K562 (cell line): ENCODE measurements around the gene HMX1. TPM values are rescaled to one million over a fixed set of nuclear protein-coding genes. Genes with fewer than 3 reads are reported as not detected.

Experiments used
- ATAC-seq: fragments of 200-7000 bp; cut with Tn5 transposase; 3 replicates; pipeline ENCODE4 v1.9.1; 2020; ENCODE audit warnings: moderate library complexity
- BruUV-seq: library from RNA; stranded (reverse); fragments of 400-500 nt; replicated peaks from 2 replicates; lab custom pipeline; 2021; lab: Mats Ljungman, UMichigan
- CTCF ChIA-PET: fragments of 300-600 bp; formaldehyde crosslinking; extraction: SDS; loops from one replicate; lab custom pipeline; 2021; ENCODE audit warnings: low intra/inter-chr PET ratio; lab: Yijun Ruan, JAX
- POLR2A ChIA-PET: fragments of 300-600, 350-650 bp; sonication (Branson Sonifier 250); formaldehyde crosslinking; extraction: SDS; loops from one replicate; lab custom pipeline; 2021; ENCODE audit warnings: antibody characterized with exemption, inconsistent platforms; lab: Yijun Ruan, JAX
- DNase-seq, 4 experiments: peaks; one replicate each; pipeline versions ENCODE4 v3.0.0 to v3.0.0-alpha.2; 2011 to 2018; ENCODE audit warnings: low spot score in 3 of 4, mixed read lengths in 3 of 4; ENCODE audit errors: extremely low read depth in 1 of 4
- FAIRE-seq: peaks from 2 replicates; lab custom pipeline; 2011; peaks lifted over from hg19 to GRCh38; lab: Jason Lieb, UNC
- H2AFZ ChIP-seq: 2 replicates; pipeline ENCODE4 v1.6.0; 2011; ENCODE audit warnings: low read depth, low read length, control low read depth, inconsistent platforms
- H3K27ac ChIP-seq: fragments of 200-600 bp; 3 replicates; pipeline ENCODE4 v1.8.0; 2011; ENCODE audit warnings: low read depth, mild to moderate bottlenecking, control low read depth, inconsistent platforms, low read length, moderate library complexity, mixed read lengths; ENCODE audit errors: extremely low read depth
- H3K27me3 ChIP-seq, 2 experiments: fragments of 300-600 bp in 1 of 2; 2 replicates in 1 of 2; 3 replicates in 1 of 2; pipeline versions ENCODE4 v1.6.0 to v1.8.0; 2011; ENCODE audit warnings: inconsistent platforms in 2 of 2, low read length in 2 of 2, mild to moderate bottlenecking in 1 of 2, mixed read lengths in 1 of 2, moderate library complexity in 1 of 2; ENCODE audit not compliant: control insufficient read depth in 2 of 2, insufficient read depth in 2 of 2
- H3K36me3 ChIP-seq: fragments of 300-600 bp; 3 replicates; pipeline ENCODE4 v1.8.0; 2011; ENCODE audit warnings: mild to moderate bottlenecking, low read length, inconsistent platforms; ENCODE audit not compliant: control insufficient read depth, insufficient read depth
- H3K4me1 ChIP-seq, 2 experiments: fragments of 200-600 bp in 1 of 2; replicated peaks in 1 of 2; 2 replicates in 1 of 2; 3 replicates in 1 of 2; pipeline versions ENCODE4 v1.5.1 to v1.8.0; 2011; ENCODE audit warnings: inconsistent platforms in 2 of 2, low read length in 2 of 2, mild to moderate bottlenecking in 1 of 2, mixed read lengths in 1 of 2, moderate library complexity in 1 of 2; ENCODE audit not compliant: control insufficient read depth in 2 of 2, insufficient read depth in 2 of 2
- H3K4me2 ChIP-seq: 2 replicates; pipeline ENCODE4 v1.6.1; 2011; ENCODE audit warnings: low read length, control low read depth, inconsistent platforms, mixed read lengths; ENCODE audit not compliant: insufficient read depth
- H3K4me3 ChIP-seq: fragments of 200-600 bp; sonication (generic), shearing (Covaris generic); 2 replicates; pipeline ENCODE4 v1.5.1; 2016; ENCODE audit warnings: control low read depth, inconsistent platforms
- H3K79me2 ChIP-seq: fragments of 200-600 bp; 3 replicates; pipeline ENCODE4 v1.8.0; 2011; ENCODE audit warnings: low read length, inconsistent platforms; ENCODE audit not compliant: control insufficient read depth, insufficient read depth
- H3K9ac ChIP-seq, 2 experiments: 2 replicates each; pipeline versions ENCODE4 v1.6.0 to v1.6.1; 2011; ENCODE audit warnings: low read depth in 2 of 2, low read length in 2 of 2, control low read depth in 1 of 2, inconsistent platforms in 1 of 2, mild to moderate bottlenecking in 1 of 2, mixed read lengths in 1 of 2; ENCODE audit not compliant: insufficient read depth in 1 of 2
- H3K9me1 ChIP-seq: one replicate; pipeline ENCODE4 v1.6.0; 2011; ENCODE audit warnings: inconsistent platforms, mild to moderate bottlenecking, low read length, moderate library complexity; ENCODE audit not compliant: control insufficient read depth, insufficient read depth
- H3K9me3 ChIP-seq: replicated peaks from 2 replicates; pipeline ENCODE4 v1.5.1; 2011; ENCODE audit warnings: low read depth, low read length, inconsistent platforms; ENCODE audit not compliant: control insufficient read depth, insufficient read depth
- H4K20me1 ChIP-seq: replicated peaks from 2 replicates; pipeline ENCODE4 v1.6.1; 2011; ENCODE audit warnings: low read length, inconsistent platforms, mixed read lengths; ENCODE audit not compliant: control insufficient read depth, insufficient read depth
- FOXA1 ChIP-seq: fragments of 450-650 bp; IDR thresholded peaks from 2 replicates; pipeline ENCODE4 v1.6.1; 2016; ENCODE audit warnings: mild to moderate bottlenecking, borderline replicate concordance
- FOXA3 ChIP-seq, 2 experiments: fragments of 450-650 bp in 1 of 2; sonication (generic) in 1 of 2; formaldehyde crosslinking; IDR thresholded peaks in 1 of 2; conservative IDR thresholded peaks in 1 of 2; 2 replicates each; pipeline versions ENCODE4 v1.4.0 to v1.8.0; 2020 to 2022; ENCODE audit warnings: mild to moderate bottlenecking in 2 of 2, missing genetic modification reagents in 1 of 2
- FUS ChIP-seq: fragments of 200-400 bp; formaldehyde crosslinking; optimal IDR thresholded peaks from 2 replicates; pipeline ENCODE3; 2017; ENCODE audit warnings: low read depth, low read length
- GABPA ChIP-seq: fragments of 200-800 bp; sonication (Bioruptor generic); conservative IDR thresholded peaks from 2 replicates; pipeline ENCODE4 v1.6.1; 2016; ENCODE audit warnings: low read depth, missing genetic modification characterization, missing compliant biosample characterization
- HLTF ChIP-seq: fragments of 450-650 bp; IDR thresholded peaks from 2 replicates; pipeline ENCODE4 v1.6.1; 2016
- HMGN3 ChIP-seq: IDR thresholded peaks from 2 replicates; pipeline ENCODE4 v1.6.1; 2011; ENCODE audit warnings: borderline replicate concordance, low read depth, mild to moderate bottlenecking, mixed read lengths, low read length; ENCODE audit not compliant: insufficient read length; ENCODE audit errors: extremely low read depth
- ID3 ChIP-seq, 2 experiments: fragments of 250-450 bp in 1 of 2; fragments of 450-650 bp in 1 of 2; sonication (Bioruptor Pico) in 1 of 2; IDR thresholded peaks; 2 replicates each; pipeline versions ENCODE4 v1.6.1 to v1.8.0; 2016 to 2021; ENCODE audit warnings: mild to moderate bottlenecking in 2 of 2, moderate library complexity in 2 of 2, missing compliant biosample characterization in 1 of 2, missing genetic modification characterization in 1 of 2
- IRF1 ChIP-seq: sonication (generic); formaldehyde crosslinking; IDR thresholded peaks from 2 replicates; pipeline ENCODE4 v1.8.0; 2022; ENCODE audit warnings: missing genetic modification reagents, mild to moderate bottlenecking, borderline replicate concordance
- KAT2B ChIP-seq: IDR thresholded peaks from one replicate; pipeline ENCODE4 v1.6.1; 2012; ENCODE audit warnings: low read depth, mild to moderate bottlenecking, control low read depth, inconsistent platforms, low read length, moderate library complexity
- MAZ ChIP-seq, 2 experiments: fragments of 450-650 bp in 1 of 2; sonication (generic) in 1 of 2; formaldehyde crosslinking; IDR thresholded peaks in 1 of 2; conservative IDR thresholded peaks in 1 of 2; 2 replicates each; pipeline versions ENCODE4 v1.4.0 to v1.5.0; 2020; ENCODE audit warnings: mild to moderate bottlenecking in 1 of 2, missing genetic modification reagents in 1 of 2
- NR2F6 ChIP-seq: fragments of 450-650 bp; formaldehyde crosslinking; IDR thresholded peaks from 2 replicates; pipeline ENCODE4 v1.4.0; 2020; ENCODE audit warnings: mild to moderate bottlenecking
- PHF8 ChIP-seq: fragments of 200-600 bp; sonication (generic); IDR thresholded peaks from 2 replicates; pipeline ENCODE4 v1.6.1; 2012; ENCODE audit warnings: mixed run types, mild to moderate bottlenecking, inconsistent platforms, low read length, moderate library complexity, borderline replicate concordance
- ZNF24 ChIP-seq: fragments of 450-650 bp; IDR thresholded peaks from 2 replicates; pipeline ENCODE4 v1.6.1; 2016
- ZNF444 ChIP-seq: fragments of 250-450 bp; sonication (Bioruptor Pico); IDR thresholded peaks from 2 replicates; pipeline ENCODE4 v1.4.0; 2020; ENCODE audit warnings: mild to moderate bottlenecking, moderate library complexity
- ZNF561 ChIP-seq: fragments of 450-650 bp; formaldehyde crosslinking; conservative IDR thresholded peaks from 2 replicates; pipeline ENCODE4 v1.4.0; 2020; ENCODE audit warnings: mild to moderate bottlenecking, moderate library complexity
- ZNF778 ChIP-seq: fragments of 450-650 bp; formaldehyde crosslinking; IDR thresholded peaks from 2 replicates; pipeline ENCODE4 v1.4.0; 2020; ENCODE audit warnings: mild to moderate bottlenecking, moderate library complexity
- WGBS: fragments of 100-300 bp; shearing (Covaris generic); methylation state at CpG from one replicate; pipeline ENCODE4 v1.1.6; 2016; ENCODE audit warnings: low coverage, mixed read lengths; ENCODE audit not compliant: insufficient coverage; ENCODE audit errors: missing lambda C conversion rate; 5-methylcytosine and 5-hydroxymethylcytosine counted together
- in situ Hi-C: fragments of 300-500 bp; cut with MboI; formaldehyde crosslinking; loops from 4 replicates; pipeline ENCODE4 v1.15.0; 2018; ENCODE audit warnings: inconsistent platforms, mixed read lengths
- intact Hi-C: fragments of 100-400 bp; cut with micrococcal nuclease; formaldehyde crosslinking; loops from 2 replicates; pipeline ENCODE4 v1.14.2; 2022
- polyA plus RNA-seq, 8 experiments: library from polyadenylated mRNA; depleted of rRNA in 4 of 8; stranded (reverse) in 5 of 8; unstranded in 3 of 8; fragments of >200 nt; fragmentation: Nextera tagmentation in 2 of 8; fragmentation: Illumina TruSeq in 1 of 8; extraction: Ambion mirVana in 2 of 8; extraction: Trizol in 1 of 8; gene quantifications; 2 replicates each; pipeline versions ENCODE4 v1.2.1 to v1.2.3, GENCODE V29; 2011 to 2014; ENCODE audit warnings: inconsistent platforms in 1 of 8, missing spikeins in 1 of 8
- total RNA-seq, 7 experiments: library from RNA; depleted of rRNA in 6 of 7; stranded (reverse); fragments of >200 nt in 6 of 7; fragmentation: Illumina TruSeq in 2 of 7; extraction: Trizol in 2 of 7; gene quantifications; 2 replicates each; pipeline versions ENCODE4 v1.2.1 to v1.2.3, GENCODE V29; 2011 to 2021; ENCODE audit warnings: low replicate concordance in 1 of 7

The HMX1 gene
- total and polyA plus RNA-seq, 9 of the 15 experiments (the other 6 are each of a cell fraction or from before 2014, with no cell fraction given), result not detected

GRCh38 chr4:8867624-8868320 is 3.9 kb downstream of the HMX1 start (continued):
- TF ChIP-seq IRF1 (CRISPR knock-in tag) (no peak), FUS (no peak), ID3 (CRISPR knock-in tag; IDR thresholded peaks at IDR 0.05) (no peak), ID3 (tag; IDR thresholded peaks at IDR 0.05) (no peak)

GRCh38 chr4:8866828-8867623 is 4.6 kb downstream of the HMX1 start:
- Histone ChIP-seq H3K9ac (no peak overlapping the region), H3K27me3 (peaks cover 5 to 66% of the 10 kb centered on the region in 2 experiments; a peak in 3 of 5 replicates), H3K4me3 (no peak overlapping the region), H4K20me1 (0 out of 2 replicates have a peak, but pooled peaks cover 5% of the 10 kb centered on the region), H3K9me3 (no peaks in the 10 kb centered on the region), H3K79me2 (no peaks in the 10 kb centered on the region), H2AFZ (no peak overlapping the region), H3K4me2 (no peak overlapping the region), H3K9me1 (no peaks in the 10 kb centered on the region), H3K36me3 (no peaks in the 10 kb centered on the region), H3K4me1 (no peaks in the 10 kb centered on the region), H3K27ac (no peak overlapping the region)
- no peak for DNase-seq
- WGBS, result 2% methylated on average over 24 of the region's 42 CpGs
- ChIA-PET CTCF (no interaction called here), POLR2A (interaction anchor here (0.5 kb wide), 1 partner anchor 269 kb away, joined by 3 read pairs; no protein-coding TSS in a partner anchor)
- BruUV-seq, result no TSS peak
- FAIRE-seq, result no peak
- ATAC-seq, result no peak
- intact Hi-C loops (no loop called here), in situ Hi-C loops (no loop called here)
- TF ChIP-seq FOXA3 (CRISPR knock-in tag; conservative IDR thresholded peaks at IDR 0.05 in 1 of 2, IDR thresholded peaks at IDR 0.05 in 1 of 2) (no peak), MAZ (CRISPR knock-in tag; conservative IDR thresholded peaks at IDR 0.05 in 1 of 2, IDR thresholded peaks at IDR 0.05 in 1 of 2) (no peak), ZNF24 (no peak), KAT2B (no peak), ZNF561 (no peak), NR2F6 (CRISPR knock-in tag) (no peak), PHF8 (no peak), ZNF444 (no peak), FOXA1 (no peak), GABPA (tag) (no peak), HMGN3 (no peak), ZNF778 (CRISPR knock-in tag) (no peak), HLTF (no peak)
